ENCODE measurements around the gene G6PD. TPM values are rescaled to one million over a fixed set of nuclear protein-coding genes. Genes with fewer than 3 reads are reported as not detected.

The G6PD gene
- polyA plus RNA-seq, 1 experiment = 157 TPM

DNA sequence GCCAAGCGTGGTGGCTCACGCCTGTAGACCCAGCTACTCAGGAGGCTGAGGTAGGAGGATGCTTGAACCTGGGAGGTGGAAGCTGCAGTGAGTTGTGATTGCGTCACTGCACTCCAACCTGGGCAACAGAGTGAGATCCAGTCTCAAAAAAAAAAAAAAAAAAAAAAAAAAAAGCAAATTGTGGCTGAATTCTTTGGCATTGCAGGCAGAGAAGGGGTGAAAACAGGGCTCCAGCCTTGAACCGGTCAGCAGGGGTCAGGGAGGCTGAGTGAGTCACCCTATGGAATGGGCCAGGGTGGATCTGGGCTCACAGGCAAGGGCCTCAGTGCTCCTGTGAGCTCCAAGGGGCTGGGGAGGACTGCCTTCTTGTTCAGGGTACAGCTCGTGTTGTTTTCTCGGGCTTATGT lies 17.4 kb downstream of the G6PD start:
- no peaks in the 10 kb centered on the region for H3K27me3 ChIP-seq (ENCODE audit: control insufficient read depth, insufficient read depth, low read length)
- TF ChIP-seq, protein P1, sequence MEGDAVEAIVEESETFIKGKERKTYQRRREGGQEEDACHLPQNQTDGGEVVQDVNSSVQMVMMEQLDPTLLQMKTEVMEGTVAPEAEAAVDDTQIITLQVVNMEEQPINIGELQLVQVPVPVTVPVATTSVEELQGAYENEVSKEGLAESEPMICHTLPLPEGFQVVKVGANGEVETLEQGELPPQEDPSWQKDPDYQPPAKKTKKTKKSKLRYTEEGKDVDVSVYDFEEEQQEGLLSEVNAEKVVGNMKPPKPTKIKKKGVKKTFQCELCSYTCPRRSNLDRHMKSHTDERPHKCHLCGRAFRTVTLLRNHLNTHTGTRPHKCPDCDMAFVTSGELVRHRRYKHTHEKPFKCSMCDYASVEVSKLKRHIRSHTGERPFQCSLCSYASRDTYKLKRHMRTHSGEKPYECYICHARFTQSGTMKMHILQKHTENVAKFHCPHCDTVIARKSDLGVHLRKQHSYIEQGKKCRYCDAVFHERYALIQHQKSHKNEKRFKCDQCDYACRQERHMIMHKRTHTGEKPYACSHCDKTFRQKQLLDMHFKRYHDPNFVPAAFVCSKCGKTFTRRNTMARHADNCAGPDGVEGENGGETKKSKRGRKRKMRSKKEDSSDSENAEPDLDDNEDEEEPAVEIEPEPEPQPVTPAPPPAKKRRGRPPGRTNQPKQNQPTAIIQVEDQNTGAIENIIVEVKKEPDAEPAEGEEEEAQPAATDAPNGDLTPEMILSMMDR (IDR thresholded peaks at IDR 0.05; ENCODE audit: insufficient read depth, low read depth, low read length) = no peak
- no peak overlapping the region for H3K4me3 ChIP-seq (ENCODE audit: low read depth, low read length)
- H3K36me3 ChIP-seq (ENCODE audit: control insufficient read depth, insufficient read depth, low read length) = peaks cover 10% of the 10 kb centered on the region
- POLR2A ChIA-PET = no interaction called here
- CTCF ChIA-PET = interaction anchor here (1.3 kb wide), 2 partner anchors 16 to 155 kb away, joined by 3 to 5 read pairs; partner anchors contain the start of gene FLNA
- no peak for DNase-seq (ENCODE audit: low read depth)

DNA sequence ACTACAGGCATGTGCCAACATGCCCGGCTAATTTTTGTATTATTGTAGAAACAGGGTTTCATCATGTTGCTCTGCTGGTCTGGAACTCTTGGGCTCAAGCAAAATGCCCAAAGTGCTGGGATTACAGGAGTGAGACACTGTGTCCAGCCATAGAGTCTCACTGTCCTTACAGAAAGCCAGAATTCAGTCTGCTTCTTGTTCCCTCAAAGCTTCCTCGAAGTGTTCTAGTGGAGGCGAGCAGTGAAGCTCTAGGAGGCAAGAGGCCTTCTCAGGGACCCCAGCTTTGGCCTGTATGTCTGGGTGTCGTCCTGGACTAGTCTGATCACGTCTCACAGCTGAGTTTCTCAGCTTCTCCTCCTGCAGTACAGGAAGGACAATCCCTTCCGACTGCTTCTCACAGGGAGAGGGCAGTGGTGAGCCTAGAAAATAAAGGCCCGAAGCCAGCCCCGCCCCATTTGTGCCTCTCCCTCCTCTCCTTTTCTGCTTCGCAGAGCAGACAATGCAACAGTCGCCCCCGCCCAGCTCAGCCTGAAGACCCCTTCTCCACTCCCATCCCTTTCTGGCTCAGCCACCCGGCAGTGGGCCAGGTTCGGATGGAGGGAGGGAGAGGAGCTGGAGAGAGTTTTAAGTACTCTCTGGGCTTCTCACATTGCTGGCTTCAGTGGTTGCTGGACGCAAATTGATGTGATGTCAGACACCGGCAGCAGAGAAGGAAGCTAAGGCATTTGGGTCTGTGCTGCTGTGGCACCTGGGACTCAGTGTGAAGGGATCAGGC lies 19.6 kb downstream of the G6PD start:
- POLR2A ChIA-PET = interaction anchor here (0.6 kb wide), 1 partner anchor 158 kb away, joined by 3 read pairs; no protein-coding TSS in a partner anchor
- no peaks in the 10 kb centered on the region for H3K27me3 ChIP-seq (ENCODE audit: control insufficient read depth, insufficient read depth, low read length)
- DNase-seq (ENCODE audit: low read depth) = no peak
- peak overlapping the region; percentile 24 for H3K4me3 ChIP-seq (ENCODE audit: low read depth, low read length)
- H3K36me3 ChIP-seq (ENCODE audit: control insufficient read depth, insufficient read depth, low read length) = no peaks in the 10 kb centered on the region
- TF ChIP-seq, protein P1 (IDR thresholded peaks at IDR 0.05; ENCODE audit: insufficient read depth, low read depth, low read length) = peak; percentile 67
- CTCF ChIA-PET = interaction anchor here (0.6 to 1.5 kb wide), 11 partner anchors 9 to 153 kb away, joined by 3 to 18 read pairs (median 5); partner anchors contain the start of genes DNASE1L1, FAM3A and FLNA

DNA sequence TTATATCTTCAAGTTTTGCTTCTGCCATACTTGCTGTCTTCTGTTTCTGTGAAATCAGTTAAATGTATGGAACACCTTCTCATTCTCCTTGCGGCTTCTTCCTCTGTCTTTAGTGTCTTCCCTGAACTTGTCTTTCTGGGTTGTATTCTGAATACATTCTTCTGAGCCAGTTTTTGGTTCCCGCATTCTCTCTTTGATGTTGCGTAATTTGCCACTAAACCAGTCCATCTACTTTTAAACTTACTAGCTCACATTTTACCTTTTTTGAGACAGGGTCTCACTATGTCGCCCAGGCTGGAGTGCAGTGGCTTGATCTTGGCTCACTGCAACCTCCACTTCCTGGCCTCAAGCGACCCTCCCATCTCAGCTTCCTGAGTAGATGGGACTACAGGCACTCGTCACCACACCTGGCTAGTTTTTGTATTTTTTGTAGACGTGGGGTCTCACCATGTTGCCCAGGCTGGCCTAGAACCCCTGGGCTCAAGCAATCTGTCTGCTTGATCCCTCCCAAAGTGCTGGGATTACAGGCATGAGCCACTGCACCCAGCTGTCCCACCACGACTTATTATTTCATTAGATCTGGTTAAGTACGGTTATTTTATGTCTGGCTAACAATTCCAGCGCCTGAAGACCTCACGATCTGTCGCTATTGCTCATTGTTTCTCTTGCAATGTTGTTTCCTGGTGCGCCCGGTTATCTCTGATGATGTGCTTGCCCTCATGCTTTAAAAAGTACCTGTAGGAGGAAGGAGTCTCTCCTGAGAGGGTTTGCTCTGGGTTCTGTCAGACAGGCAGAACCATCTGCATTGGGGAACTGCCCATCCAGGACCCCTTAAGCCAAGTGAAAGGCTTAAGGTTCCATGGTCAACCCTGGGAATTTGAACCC lies 20.8 kb downstream of the G6PD start:
- Histone ChIP-seq H3K27me3 (ENCODE audit: control insufficient read depth, insufficient read depth, low read length) (no peaks in the 10 kb centered on the region), H3K36me3 (ENCODE audit: control insufficient read depth, insufficient read depth, low read length) (no peaks in the 10 kb centered on the region), H3K4me3 (ENCODE audit: low read depth, low read length) (no peak overlapping the region)
- DNase-seq (ENCODE audit: low read depth) = no peak
- TF ChIP-seq, protein P1 (IDR thresholded peaks at IDR 0.05; ENCODE audit: insufficient read depth, low read depth, low read length) = no peak
- CTCF ChIA-PET = no interaction called here
- POLR2A ChIA-PET = no interaction called here

DNA sequence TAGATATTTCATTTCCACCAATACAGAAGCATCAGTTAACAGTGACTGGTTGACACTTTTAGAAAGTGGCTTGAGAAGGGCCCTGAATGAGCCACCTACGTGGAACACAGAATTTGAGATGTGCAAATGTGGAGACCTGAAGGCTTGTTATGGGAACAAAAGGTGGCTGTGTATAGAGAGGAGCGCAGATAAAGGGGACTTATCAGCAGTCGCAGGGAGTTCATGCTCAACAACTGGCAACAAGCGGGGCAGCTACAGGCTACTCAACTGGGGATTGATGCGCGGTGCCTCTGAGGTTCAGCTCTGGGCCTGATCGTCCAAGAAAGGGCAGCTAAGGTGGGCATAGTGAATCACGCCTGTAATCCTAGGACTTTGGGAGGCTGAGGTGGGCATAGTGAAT lies 27.3 kb downstream of the G6PD start:
- ChIA-PET POLR2A (no interaction called here), CTCF (no interaction called here)
- no peaks in the 10 kb centered on the region for H3K36me3 ChIP-seq (ENCODE audit: control insufficient read depth, insufficient read depth, low read length)
- no peak overlapping the region for H3K4me3 ChIP-seq (ENCODE audit: low read depth, low read length)
- no peaks in the 10 kb centered on the region for H3K27me3 ChIP-seq (ENCODE audit: control insufficient read depth, insufficient read depth, low read length)
- no peak for DNase-seq (ENCODE audit: low read depth)
- TF ChIP-seq, protein P1 (IDR thresholded peaks at IDR 0.05; ENCODE audit: insufficient read depth, low read depth, low read length) = no peak

All from BJ (cell line).